CD4-positive, alpha-beta T cell treated with Interleukin-6 at 100 ng/mL for 8 hours (primary cell): ENCODE results near the gene LCE2A.
"Not testable (repeated sequence)": the region's sequence is repeated elsewhere in the genome, so short reads cannot be mapped to it uniquely, and the experiment has no call there.

Experiments used
- DNase-seq: peaks from one replicate; pipeline ENCODE4 v3.0.0-alpha.2; 2020; ENCODE audit warnings: mixed read lengths, low spot score

The LCE2A gene, protein sequence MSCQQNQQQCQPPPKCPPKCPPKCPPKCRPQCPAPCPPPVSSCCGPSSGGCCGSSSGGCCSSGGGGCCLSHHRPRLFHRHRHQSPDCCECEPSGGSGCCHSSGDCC

DNA sequence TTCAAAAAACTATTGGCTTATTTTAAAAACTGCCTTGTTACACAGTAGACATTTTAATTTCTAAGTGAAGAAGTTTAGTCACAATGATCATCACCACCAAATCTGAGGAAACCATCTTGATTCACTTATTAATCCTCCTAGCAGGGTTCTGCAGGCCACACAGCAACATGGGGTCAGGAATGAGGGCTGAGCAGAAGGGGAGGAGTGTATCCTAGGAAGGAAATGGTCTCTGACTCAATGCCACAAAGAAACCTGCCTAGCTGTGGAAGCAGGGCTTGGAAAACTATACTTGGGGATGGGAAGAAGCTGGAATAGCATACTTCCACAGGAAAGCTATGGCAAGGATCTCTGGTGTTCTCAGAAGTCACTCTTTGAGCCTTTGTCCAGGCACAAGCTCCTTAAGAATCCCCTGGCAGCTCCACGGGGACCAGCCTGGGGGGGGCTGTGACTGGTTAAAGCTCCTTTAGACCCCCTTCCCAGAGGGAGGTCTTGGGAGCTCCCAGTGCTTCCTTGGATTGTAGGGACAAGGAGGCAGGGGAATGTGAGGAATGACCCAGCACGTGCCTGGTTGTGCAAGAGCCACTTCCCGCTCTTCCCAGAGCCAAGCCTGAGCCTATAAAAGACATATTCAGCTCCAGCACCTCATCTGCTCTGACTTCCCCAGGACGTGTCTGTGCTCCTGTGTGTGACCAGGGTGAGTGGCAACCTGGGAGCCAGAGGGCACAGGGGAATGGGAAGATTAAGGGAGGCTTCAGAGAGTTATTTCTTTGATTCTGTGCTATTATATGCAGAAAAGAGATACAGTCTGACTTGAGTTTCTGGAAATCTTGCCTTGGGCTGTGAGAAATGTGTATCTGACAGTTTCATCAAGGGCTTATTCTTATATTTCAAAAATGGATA lies at the start of gene LCE2A:
LCE2A (plus strand) TSS at position 645 of the 900 bp plus-strand sequence. CDS start 557 bp downstream, outside the sequence.
- DNase-seq = no peak

DNA sequence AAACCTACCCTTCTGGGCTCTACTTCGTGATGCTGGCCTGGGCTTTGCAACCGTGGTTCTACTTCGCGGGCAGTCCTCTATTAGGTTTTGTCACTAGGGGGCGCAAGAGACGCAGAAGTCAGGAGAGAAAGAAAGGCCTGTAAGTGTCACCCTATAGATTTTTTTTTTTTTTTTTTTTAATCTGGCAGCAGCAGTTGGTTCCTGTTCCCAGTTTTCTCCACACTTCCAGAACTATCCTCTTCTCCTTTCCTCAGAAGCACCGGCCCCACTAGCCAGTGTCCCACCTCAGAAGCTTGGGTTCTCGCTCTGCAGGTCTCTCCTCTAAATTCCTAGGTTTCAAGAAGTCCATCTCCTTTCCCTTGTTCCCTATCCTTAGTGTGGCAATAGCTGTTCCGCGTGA lies 44.0 kb upstream of the LCE2A start:
- peak; percentile 14 for DNase-seq

DNA sequence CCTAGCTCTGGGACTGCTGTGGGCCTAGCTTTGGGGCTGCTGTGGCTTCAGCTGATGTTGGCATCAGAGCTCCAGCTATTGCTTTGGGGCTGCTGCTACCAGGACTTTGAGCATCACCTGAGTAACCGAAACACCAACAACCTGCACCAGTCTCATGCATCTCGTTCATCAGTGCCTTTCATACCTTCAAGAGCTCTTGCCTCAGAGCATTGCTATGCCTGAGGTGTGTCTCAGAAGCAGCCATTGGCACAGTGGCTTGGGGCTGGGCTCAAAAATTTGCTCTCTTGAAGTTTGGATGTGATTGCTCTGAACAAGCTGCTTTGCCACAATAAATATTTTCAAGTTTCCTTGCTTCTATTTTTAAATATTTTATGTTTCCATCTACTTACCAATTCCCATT lies 41.7 kb upstream of the LCE2A start:
- no peak for DNase-seq

DNA sequence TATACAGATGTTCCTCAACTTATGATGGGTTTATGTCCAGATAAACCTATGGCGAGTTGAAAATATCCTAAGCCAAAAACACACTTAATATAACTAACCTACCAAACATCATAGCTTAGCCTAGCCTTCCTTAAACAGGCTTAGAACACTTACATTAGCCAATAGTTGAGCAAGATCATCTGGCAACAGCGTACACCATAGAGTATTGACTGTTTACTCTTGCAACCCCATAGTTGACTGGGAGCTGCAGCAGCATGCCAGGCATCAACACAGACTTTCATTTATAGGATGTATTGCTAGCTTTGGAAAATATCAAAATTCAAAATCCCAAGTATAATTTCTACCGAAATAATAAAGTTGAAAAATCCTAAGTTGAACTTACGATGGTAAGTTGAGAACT lies 40.5 kb upstream of the LCE2A start:
- no peak for DNase-seq

DNA sequence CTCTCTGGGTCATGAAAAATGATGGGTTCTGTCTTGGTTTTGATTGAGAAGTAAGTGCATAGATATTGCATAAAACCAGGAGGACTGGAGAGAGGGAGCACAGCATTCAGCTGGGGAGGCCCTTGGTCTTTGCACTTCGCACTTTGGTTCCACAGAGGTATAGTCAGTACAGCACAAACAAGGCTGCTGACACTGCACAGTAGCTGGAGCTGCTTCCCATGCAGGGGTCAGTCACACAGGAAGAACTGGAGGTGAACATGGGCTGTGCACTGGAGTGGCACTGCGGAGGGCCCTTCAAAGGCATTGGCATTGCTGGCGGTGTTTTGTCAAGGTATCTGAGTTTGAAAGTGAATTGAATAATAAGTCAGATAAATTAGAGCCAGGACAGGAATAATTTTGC lies 39.5 kb upstream of the LCE2A start:
- DNase-seq = no peak

DNA sequence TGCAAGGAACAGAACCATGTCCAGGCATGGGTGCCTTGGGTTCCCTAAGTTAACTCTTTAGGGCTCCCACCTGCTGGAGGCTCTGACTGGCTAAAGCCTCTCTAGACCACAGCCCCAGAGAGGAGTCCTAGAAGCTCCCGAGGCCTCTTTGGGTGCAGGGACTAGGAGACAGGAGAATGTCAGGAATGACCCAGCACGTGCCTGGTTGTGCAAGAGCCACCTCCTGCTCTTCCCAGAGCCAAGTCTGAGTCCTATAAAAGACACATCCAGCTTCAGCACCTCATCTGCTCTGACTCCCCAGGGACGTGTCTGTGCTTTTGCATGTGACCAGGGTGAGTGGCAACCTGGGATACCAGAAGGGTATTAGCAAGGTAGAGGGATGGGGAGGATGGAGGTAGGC lies 35.0 kb upstream of the LCE2A start, which contains the start of gene LCE2D:
LCE2D (plus strand) TSS at position 283 of the 400 bp plus-strand sequence. CDS start 726 bp downstream, outside the sequence.
- DNase-seq = no peak

DNA sequence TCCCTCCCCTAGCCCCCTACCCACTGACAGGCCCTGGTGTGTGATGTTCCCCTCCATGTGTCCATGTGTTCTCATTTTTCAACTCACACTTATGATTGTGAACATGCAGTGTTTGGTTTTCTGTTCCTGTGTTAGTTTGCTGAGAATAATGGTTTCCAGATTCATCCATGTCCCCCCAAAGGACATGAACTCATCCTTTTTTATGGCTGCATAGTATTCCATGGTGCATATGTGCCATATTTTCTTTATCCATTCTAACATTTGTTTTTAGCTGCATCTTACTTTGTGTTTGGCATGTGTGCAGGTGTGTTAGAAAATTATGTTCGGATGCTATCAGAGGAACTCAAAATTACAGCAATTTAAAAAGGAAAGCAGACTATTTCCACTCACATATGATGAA lies 32.0 kb upstream of the LCE2A start:
- DNase-seq = not testable (repeated sequence)

DNA sequence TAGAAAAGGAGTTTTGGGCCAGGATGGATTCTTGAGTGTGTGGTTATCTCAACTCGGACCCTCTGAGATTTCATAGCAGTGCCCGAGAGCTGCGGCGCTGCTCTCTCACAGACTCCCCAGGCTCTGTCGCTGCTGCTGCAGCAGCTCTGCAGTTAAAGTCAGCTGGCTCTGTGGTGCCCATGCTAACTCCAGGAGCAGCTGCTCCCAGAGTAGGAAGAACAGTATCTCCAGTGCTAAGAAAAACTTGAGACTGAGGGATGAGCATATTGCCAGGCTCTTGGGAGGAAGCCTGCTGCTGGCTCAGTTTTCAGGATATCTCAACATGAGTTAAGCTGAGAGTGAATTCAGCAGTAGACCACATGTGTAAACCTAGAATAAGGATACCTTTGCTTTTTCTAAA lies 30.5 kb upstream of the LCE2A start:
- DNase-seq = no peak

DNA sequence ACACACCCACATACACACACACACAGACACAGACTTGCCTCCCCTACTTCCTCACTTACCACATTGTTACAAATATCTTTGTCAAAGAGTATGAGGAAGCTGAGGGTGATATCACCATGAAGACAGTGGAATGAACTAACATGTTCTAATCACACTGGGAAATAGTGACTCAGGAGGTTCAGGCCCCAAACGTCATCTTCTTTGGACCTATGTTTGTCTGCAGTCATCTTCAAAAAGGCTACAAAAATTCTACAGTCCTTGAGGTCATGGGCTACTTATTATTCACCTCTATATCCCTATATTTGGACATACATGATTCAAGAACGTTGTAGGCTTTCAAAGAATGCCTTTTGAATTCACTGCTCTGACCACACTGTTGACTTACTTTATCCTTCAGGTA lies 25.1 kb upstream of the LCE2A start:
- no peak for DNase-seq

DNA sequence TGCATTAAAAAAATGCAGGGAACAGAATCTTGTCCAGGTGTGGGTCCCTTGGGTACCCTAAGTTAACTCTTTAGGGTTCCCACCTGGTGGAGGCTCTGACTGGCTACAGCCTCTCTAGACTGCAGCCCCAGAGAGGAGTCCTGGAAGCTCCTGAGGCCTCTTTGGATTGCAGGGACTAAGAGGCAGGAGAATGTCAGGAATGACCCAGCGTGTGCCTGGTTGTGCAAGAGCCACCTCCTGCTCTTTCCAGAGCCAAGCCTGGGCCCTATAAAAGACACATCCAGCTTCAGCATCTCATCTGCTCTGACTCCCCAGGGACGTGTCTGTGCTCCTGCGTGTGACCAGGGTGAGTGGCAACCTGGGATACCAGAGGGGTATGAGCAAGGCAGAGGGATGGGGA lies 23.2 kb upstream of the LCE2A start, which contains the start of gene LCE2C:
LCE2C (plus strand) TSS at position 297 of the 400 bp plus-strand sequence. CDS start 737 bp downstream, outside the sequence.
- not testable (repeated sequence) for DNase-seq

DNA sequence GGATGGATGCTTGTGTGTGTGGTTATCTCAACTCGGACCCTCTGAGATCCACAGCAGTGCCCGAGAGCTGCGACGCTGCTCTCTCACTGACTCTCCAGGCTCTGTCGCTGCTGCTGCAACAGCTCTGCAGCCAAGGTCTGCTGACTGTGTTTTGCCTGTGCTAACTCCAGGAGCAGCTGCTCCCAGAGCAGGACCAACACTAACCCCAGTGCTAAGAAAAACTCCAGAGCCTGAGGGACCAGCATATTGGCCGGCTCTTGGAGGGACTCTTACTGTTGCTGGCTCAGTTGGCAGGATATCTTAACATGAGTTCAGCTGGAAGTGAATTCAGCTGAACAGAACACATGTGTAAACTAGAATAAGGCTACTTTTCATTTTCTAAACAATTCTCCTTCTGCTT lies 18.7 kb upstream of the LCE2A start:
- no peak for DNase-seq

DNA sequence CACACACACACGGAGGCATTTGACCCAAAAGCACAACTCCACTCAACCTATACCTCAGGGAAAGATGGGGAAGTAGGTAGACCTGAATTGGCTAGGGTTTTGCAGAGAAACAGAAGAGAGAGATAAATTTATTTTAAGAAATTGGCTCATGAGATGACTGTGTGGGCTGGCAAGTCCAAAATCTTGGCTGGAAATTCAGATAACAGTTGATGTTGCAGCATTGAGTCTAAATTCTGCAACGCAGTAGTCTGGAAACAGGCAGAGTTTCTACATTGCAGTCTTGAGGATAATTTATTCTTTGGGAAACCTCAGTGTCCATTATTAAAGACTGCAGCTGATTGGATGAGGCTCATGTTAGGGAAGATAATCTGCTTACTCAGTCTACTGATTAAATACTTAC lies 16.5 kb upstream of the LCE2A start:
- DNase-seq = no peak

DNA sequence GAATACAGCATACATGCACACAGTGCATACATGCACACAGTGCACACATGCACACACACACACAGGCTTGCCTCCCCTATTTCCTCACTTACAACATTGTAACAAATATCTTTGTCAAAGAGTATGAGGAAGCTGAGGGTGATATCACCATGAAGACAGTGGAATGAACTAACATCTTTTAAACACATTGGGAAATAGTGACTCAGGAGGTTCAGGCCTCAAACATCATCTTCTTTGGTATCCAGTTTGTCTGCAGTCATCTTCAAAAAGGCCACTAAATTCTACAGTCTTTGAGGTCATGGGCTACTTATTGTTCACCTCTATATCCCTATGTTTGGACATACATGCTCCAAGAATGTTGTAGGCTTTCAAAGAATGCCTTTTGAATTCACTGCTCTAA lies 14.3 kb upstream of the LCE2A start:
- DNase-seq = no peak

DNA sequence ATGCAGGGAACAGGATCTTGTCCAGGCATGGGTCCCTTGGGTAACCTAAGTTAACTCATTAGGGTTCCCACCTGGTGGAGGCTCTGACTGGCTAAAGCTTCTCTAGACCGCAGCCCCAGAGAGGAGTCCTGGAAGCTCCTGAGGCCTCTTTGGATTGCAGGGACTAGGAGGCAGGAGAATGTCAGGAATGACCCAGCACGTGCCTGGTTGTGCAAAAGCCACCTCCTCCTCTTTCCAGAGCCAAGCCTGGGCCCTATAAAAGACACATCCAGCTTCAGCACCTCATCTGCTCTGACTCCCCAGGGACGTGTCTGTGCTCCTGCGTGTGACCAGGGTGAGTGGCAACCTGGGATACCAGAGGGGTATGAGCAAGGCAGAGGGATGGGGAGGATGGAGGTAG lies 12.3 kb upstream of the LCE2A start, which contains the start of gene LCE2B:
LCE2B (plus strand) TSS at position 301 of the 400 bp plus-strand sequence. CDS start 721 bp downstream, outside the sequence.
- DNase-seq = not testable (repeated sequence)

DNA sequence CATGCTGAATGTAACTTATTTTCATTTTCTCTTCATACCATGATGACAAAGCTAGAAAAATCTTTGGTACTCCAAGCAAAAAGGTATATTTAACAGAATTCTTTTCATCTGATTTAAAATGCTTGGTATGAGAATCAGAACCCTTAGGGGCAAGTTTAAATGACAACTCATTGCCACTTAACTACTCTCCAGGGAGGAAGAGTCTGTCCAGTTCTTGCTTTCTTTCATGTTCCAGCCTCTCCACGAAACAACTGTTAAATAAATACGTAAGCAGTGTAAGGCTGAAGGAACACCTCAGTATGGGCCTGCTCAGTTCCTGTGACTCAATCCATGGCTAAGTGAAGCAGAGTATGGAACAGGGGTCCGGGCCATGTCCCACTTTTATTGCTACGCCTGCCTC lies 1.6 kb downstream of the LCE2A start:
- no peak for DNase-seq

DNA sequence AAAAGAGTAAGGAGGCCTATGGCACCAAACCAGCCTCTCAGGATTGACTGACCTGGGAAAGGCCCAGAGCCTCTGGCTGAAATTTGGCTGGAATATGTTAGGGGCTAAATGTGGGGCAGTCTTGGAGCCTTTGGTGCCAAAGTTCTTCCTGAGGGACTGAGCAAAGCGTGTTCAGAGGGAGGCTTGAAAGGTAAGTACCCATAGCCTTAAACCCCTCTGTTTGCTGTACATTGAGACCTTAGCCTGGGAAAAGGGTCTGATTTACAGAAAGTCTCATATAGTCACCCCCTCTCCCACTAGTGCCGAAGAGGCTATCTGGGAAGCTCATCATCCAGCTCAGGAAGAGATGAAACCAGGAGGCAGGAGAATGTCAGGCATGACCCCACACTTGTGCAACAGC lies 9.7 kb downstream of the LCE2A start, which contains the start of gene LCE4A:
LCE4A (plus strand) TSS at position 301 of the 400 bp plus-strand sequence. CDS start 916 bp downstream, outside the sequence.
- no peak for DNase-seq

DNA sequence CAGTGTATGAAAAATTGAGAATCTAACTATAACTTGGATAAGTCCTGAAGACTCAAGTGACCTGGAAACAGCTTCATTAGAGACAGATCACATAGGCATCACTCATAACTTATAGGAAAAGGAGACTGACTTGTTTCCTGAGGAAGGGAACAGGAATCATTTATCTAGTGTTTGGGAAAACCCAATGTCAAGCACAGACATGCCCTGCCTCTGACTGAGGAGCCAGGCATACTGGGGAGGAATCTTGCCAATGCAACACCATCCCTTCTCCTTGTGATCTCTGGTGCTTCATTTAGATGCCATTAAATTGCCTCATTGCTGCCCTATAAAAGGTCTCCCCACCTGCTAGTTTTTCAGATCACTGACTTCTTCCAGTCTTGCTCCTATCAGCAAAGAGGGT lies 20.1 kb downstream of the LCE2A start:
- no peak for DNase-seq

DNA sequence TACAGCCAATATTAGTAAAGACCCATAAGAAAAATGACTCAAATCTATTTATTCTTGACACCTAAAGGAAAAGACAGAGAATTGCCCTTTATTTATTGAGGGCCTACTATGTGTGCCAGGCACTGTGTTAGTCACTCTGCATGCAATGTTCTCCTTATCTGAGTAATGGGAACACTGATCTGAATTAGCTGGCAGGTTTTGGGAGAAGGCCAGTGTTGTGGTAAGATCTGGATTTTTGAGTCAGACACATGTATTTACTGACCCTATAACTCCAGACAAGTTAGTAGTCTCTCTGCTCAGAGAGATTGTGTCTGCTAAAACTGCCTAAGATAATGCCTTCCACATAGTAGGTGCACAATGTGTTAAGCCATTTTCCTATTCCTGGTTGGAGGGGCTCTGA lies 27.1 kb downstream of the LCE2A start:
- no peak for DNase-seq

DNA sequence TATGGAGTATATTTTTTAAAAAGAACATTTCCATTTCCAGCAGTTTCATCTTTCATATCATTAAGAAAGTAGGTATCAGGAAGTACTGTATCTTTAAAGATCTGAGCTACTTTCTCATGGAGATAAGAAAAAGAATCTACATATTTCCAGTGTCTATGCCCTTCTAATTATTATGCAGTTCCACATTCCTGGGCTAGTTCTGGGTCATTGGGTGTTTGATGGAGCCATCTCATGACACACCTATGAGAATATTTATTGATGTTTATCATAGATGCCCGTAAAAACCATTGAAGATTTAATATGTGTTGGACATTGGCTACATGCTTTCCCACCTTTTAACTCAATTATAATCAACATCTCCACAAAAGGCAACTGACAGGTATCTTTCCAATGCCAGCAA lies 30.8 kb downstream of the LCE2A start:
- DNase-seq = no peak

DNA sequence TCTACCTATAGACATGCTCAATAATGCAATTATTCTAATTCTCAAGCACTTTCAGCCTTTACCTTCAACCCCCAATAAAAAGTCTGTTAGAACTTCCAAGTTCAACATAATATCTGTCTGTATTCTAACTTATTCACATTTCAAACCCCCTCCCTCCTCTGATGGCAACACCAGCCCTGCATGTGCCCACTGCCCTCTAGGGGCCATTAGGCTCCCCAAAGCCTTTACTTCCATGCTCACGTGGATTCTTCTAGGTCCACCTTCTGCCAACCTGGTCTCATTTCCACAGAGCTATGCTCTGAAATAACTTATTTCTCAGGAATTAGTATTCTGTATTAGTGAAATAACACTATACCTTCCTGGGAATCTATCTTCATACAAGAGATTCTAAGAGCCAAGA lies 37.5 kb downstream of the LCE2A start:
- no peak for DNase-seq

DNA sequence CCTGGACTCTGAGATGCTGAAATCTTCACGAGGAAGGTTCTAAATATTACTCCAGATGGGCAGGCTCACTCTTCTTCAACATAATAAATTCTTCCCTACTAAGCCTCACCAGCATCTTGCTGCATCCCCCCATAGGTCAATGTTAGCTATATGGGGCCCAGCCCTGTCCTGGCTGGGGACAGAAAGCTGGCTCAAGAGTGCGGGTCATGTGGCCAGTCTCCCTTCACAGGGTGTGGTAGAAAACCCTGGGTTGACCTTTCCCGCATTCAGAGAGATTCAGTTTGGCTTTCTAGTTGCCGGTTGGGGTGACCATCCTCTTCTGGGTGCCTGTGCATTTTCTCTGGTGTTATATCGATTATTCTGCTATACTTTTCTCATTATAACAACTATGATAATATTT lies 39.9 kb downstream of the LCE2A start:
- DNase-seq = no peak

DNA sequence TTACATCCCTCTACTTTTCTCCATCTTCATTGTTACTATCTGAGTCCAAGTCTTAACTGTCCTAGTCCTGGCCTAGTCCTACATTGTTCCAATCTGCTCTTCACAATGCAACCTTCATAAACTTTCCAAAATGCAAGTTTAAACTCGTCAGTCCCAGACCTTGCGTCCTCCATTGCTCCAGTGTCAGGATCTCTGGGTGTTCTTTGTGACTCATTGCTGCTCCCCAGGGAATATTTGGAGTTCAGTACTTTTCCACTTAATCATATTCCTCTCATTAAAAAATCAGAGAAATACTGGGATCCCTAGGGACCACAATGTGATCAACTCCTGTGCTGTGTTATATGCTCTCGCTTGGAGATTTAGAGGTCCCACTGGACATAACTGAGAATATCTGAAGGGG lies 41.7 kb downstream of the LCE2A start:
- no peak for DNase-seq

DNA sequence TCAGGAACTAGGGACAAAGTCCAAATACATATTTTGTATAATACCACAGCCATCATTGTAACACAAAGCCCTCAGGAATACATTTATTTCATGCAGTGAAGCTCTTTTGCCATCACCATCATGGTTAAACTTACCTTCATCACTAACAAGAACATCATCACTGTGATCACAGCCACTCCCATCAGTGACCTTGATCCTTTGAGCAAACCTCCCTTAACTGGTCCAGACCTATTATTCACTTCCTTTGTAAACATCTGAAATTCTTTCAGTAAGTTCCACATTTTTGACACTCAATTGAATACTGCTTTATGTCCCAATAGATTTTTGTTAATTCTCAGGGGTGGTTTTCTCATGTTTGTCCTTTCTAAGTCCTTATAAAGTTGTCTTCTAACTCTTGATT lies 43.5 kb downstream of the LCE2A start:
- DNase-seq = no peak
